HCT116 (cell line): ENCODE data around the gene HEG1.

ENCODE experiments used
- CEBPB ChIP-seq: IDR thresholded peaks from 2 replicates; pipeline ENCODE4 v1.6.1; 2012; ENCODE audit warnings: low read depth
- EZH2 ChIP-seq: fragments of 200-600 bp; sonication (generic); IDR thresholded peaks from 2 replicates; pipeline ENCODE4 v1.6.1; 2017; ENCODE audit warnings: antibody characterized with exemption, mixed run types
- POLR2A ChIP-seq: IDR thresholded peaks from 2 replicates; pipeline ENCODE4 v1.7.0; 2011; ENCODE audit warnings: borderline replicate concordance; ENCODE audit not compliant: insufficient read depth, insufficient read length; ENCODE audit errors: extremely low read depth
- RAD21 ChIP-seq: IDR thresholded peaks from 2 replicates; pipeline ENCODE4 v1.6.1; 2012; ENCODE audit warnings: low read depth, mild to moderate bottlenecking
- YY1 ChIP-seq: IDR thresholded peaks from 2 replicates; pipeline ENCODE4 v1.6.1; 2011; ENCODE audit warnings: low read length, low read depth, moderate library complexity, mild to moderate bottlenecking; ENCODE audit not compliant: insufficient replicate concordance; ENCODE audit errors: extremely low read depth
- ZFX ChIP-seq: fragments of 450-650 bp; IDR thresholded peaks from 2 replicates; pipeline ENCODE4 v1.6.1; 2017
- TF ChIP-seq, protein P1 (sequence below): IDR thresholded peaks from 2 replicates; pipeline ENCODE4 v1.6.1; 2012; ENCODE audit warnings: low read depth
- TF ChIP-seq, protein P2 (sequence below), 3 experiments: fragments of 200-600 bp in 1 of 3; sonication (generic) in 1 of 3; IDR thresholded peaks in 2 of 3; conservative IDR thresholded peaks in 1 of 3; 2 replicates each; pipeline ENCODE4 v1.5.1; 2012 to 2017; ENCODE audit warnings: low read depth in 2 of 3, low read length in 2 of 3, antibody characterized with exemption in 1 of 3, borderline replicate concordance in 1 of 3, control low read depth in 1 of 3, mild to moderate bottlenecking in 1 of 3, mixed read lengths in 1 of 3, mixed run types in 1 of 3, moderate library complexity in 1 of 3; ENCODE audit not compliant: insufficient read depth in 1 of 3
- TF ChIP-seq, protein P3 (sequence below): IDR thresholded peaks from 2 replicates; pipeline ENCODE4 v1.6.1; 2011; ENCODE audit warnings: mild to moderate bottlenecking, low read length, moderate library complexity; ENCODE audit not compliant: insufficient replicate concordance; ENCODE audit errors: extremely low read depth

DNA sequence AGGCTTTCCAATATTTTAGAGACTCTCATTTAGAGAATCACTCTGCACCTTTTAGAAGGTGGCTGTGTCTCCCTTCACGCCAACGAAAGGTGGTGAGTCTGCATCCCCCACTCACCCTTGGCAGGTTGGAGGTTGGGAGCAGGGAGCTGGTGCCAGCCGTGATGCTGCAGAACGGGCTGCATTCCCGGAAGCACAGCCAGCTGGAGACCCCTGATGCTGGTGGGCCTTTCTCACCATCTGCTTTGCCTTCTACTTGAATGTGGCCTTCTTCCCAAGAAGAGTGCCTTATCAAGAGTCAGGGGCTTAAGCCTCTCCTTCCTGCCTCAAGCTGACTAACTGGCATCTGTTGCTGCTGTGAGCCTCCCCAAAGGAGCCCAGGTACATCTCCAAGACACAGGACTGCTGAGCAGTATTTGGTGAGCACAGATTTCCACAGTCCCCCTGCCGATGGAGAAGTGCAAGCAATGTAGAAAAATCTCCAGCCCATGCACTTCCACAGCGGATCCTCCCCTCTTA, 17.7 kb upstream of the HEG1 start:
- no peak for TF ChIP-seq RAD21
- TF ChIP-seq, protein P1, sequence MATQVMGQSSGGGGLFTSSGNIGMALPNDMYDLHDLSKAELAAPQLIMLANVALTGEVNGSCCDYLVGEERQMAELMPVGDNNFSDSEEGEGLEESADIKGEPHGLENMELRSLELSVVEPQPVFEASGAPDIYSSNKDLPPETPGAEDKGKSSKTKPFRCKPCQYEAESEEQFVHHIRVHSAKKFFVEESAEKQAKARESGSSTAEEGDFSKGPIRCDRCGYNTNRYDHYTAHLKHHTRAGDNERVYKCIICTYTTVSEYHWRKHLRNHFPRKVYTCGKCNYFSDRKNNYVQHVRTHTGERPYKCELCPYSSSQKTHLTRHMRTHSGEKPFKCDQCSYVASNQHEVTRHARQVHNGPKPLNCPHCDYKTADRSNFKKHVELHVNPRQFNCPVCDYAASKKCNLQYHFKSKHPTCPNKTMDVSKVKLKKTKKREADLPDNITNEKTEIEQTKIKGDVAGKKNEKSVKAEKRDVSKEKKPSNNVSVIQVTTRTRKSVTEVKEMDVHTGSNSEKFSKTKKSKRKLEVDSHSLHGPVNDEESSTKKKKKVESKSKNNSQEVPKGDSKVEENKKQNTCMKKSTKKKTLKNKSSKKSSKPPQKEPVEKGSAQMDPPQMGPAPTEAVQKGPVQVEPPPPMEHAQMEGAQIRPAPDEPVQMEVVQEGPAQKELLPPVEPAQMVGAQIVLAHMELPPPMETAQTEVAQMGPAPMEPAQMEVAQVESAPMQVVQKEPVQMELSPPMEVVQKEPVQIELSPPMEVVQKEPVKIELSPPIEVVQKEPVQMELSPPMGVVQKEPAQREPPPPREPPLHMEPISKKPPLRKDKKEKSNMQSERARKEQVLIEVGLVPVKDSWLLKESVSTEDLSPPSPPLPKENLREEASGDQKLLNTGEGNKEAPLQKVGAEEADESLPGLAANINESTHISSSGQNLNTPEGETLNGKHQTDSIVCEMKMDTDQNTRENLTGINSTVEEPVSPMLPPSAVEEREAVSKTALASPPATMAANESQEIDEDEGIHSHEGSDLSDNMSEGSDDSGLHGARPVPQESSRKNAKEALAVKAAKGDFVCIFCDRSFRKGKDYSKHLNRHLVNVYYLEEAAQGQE: no peak
- TF ChIP-seq, protein P2, sequence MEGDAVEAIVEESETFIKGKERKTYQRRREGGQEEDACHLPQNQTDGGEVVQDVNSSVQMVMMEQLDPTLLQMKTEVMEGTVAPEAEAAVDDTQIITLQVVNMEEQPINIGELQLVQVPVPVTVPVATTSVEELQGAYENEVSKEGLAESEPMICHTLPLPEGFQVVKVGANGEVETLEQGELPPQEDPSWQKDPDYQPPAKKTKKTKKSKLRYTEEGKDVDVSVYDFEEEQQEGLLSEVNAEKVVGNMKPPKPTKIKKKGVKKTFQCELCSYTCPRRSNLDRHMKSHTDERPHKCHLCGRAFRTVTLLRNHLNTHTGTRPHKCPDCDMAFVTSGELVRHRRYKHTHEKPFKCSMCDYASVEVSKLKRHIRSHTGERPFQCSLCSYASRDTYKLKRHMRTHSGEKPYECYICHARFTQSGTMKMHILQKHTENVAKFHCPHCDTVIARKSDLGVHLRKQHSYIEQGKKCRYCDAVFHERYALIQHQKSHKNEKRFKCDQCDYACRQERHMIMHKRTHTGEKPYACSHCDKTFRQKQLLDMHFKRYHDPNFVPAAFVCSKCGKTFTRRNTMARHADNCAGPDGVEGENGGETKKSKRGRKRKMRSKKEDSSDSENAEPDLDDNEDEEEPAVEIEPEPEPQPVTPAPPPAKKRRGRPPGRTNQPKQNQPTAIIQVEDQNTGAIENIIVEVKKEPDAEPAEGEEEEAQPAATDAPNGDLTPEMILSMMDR (IDR thresholded peaks at IDR 0.05 in 2 of 3, conservative IDR thresholded peaks at IDR 0.05 in 1 of 3; ENCODE audit: borderline replicate concordance in 1 of 3, insufficient read depth in 1 of 3, low read depth in 2 of 3, low read length in 2 of 3): no peak
- no peak for TF ChIP-seq CEBPB
- TF ChIP-seq EZH2: no peak
- TF ChIP-seq, protein P3, sequence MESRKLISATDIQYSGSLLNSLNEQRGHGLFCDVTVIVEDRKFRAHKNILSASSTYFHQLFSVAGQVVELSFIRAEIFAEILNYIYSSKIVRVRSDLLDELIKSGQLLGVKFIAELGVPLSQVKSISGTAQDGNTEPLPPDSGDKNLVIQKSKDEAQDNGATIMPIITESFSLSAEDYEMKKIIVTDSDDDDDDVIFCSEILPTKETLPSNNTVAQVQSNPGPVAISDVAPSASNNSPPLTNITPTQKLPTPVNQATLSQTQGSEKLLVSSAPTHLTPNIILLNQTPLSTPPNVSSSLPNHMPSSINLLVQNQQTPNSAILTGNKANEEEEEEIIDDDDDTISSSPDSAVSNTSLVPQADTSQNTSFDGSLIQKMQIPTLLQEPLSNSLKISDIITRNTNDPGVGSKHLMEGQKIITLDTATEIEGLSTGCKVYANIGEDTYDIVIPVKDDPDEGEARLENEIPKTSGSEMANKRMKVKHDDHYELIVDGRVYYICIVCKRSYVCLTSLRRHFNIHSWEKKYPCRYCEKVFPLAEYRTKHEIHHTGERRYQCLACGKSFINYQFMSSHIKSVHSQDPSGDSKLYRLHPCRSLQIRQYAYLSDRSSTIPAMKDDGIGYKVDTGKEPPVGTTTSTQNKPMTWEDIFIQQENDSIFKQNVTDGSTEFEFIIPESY: no peak
- no peak for TF ChIP-seq YY1
- no peak for TF ChIP-seq POLR2A
- TF ChIP-seq ZFX: no peak
